NCI-H1436 (cell line): ENCODE results near the gene TMEM208.

ENCODE experiments used
- DNase-seq: peaks from one replicate; lab custom pipeline; 2025; lab: John Stamatoyannopoulos, UW

Gene TMEM208

DNA sequence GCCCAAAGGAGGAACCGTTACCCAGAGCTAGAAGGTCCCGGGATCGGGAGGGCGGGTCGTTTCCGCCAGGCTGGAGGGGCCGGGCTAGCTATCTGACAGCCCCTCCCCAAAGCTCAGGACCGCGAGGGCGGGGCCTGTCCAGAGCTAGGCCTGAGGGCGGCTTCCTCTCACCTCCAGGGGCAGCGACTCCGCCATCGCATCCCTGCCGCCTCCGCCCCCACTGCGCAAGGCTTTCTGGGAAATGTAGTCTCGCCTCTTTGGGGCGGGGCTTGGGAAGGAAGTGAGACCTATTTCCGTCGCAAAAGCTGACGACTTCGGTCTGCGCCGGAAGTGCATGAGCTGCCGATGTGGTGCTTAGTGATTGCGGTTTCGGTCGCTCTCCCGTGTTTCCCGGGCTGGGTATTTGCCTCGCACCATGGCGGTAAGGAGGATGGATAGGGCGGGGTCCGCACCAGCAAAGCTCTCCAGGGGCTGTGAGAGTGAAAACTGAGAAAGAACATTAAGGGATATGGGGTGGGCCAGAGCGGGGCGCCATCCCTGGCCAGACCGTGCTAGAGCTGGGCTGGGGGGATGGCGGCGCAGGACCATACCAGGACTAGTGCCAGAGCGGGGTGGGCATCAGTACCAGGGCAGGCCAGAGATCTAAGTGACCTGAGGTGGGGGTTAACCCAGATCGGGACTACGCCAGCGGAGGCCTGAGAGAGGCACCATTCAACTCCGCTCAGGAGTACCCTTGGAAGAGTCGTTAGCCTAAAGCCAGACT, at the start of gene TMEM208:
Gene TMEM208 (plus strand): TSS at position 327 of the 763 bp plus-strand sequence. CDS start 89 bp downstream, at position 416.
- DNase-seq: peak; percentile 97

- DNase-seq: peak; percentile 83
Observed at GRCh38 chr16:67177743-67178699, 48.9 kb upstream of the TMEM208 start.

- no peak for DNase-seq
Observed at GRCh38 chr16:67179421-67180080, 47.4 kb upstream of the TMEM208 start.

GRCh38 chr16:67180166-67180565, 46.8 kb upstream of the TMEM208 start:
- no peak for DNase-seq

- no peak for DNase-seq
Observed at GRCh38 chr16:67181346-67181745, 45.6 kb upstream of the TMEM208 start.

GRCh38 chr16:67182288-67182687, 44.6 kb upstream of the TMEM208 start:
- no peak for DNase-seq

GRCh38 chr16:67183284-67183626, 43.7 kb upstream of the TMEM208 start:
- DNase-seq: no peak

DNA sequence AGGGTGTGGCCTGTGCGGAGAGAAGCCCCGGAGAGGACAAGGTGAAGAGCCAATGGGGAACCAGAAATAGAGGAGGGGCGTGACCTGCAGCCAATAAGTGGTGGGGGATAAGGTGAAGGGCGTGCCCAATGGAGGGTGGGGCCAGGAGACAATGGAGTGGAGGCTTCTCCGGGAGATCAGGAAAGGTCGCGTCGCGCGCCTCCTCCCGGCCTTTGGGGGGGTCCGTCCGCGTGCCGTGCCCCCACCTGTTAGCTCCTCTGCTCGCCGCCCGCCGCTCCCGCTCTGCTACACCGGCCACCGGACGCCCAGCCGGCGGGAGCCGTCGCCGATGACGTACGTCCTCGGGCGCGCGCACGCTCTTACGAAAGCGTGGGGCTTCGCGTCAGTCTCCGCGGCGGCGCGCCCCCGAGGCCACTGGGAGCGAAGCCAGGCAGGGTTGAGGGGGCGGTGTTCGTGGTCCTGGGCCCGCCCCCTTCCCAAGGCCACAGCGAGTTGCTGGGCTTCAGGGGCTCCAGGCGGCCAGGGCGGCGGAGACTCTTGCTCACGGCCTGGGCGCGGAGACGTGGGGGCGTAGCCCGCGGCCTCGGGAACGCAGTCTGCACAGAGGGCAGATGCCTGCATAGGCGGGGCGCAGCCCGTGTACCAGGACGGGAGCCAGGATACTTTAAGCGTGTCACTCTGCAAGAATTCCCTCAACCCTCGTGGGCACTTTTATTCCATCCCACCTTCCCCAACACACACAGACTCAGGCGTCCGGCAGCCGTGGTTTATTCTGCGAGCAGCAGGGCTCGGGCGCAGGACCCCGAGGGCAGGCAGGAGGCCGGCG, 43.1 kb upstream of the TMEM208 start, which contains the start of gene MATCAP1:
Gene MATCAP1 (minus strand): TSS at position 337 of the 826 bp plus-strand sequence. CDS start 3,353 bp downstream, outside the sequence.
- peak; percentile 97 for DNase-seq

GRCh38 chr16:67184453-67184994, 42.4 kb upstream of the TMEM208 start:
- DNase-seq: no peak

GRCh38 chr16:67184995-67185650, 41.8 kb upstream of the TMEM208 start:
- peak; percentile 63 for DNase-seq

DNA sequence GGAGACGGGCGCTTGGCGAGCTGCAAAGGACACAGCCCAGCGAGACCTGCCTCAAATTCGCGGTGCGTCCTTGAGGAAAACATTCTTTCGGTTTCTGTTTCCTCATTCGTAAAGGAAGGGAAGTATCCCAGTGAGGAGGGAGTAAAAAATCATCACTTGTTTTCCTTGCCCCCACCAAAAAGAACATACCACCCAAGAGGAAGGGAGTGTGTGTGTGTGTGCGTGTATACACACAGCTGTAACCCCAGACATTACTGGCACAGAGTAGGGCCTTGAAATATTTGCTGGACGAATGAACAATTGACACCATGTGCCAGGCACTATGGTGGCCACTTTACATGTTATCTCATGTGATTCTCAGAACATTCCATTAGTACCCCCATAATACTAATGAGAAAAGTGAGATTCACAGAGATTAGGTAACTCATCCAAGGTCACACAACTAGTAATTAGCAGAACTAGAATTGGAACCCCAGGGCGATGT, 41.2 kb upstream of the TMEM208 start:
- no peak for DNase-seq

GRCh38 chr16:67186550-67186950, 40.4 kb upstream of the TMEM208 start:
- DNase-seq: no peak

DNA sequence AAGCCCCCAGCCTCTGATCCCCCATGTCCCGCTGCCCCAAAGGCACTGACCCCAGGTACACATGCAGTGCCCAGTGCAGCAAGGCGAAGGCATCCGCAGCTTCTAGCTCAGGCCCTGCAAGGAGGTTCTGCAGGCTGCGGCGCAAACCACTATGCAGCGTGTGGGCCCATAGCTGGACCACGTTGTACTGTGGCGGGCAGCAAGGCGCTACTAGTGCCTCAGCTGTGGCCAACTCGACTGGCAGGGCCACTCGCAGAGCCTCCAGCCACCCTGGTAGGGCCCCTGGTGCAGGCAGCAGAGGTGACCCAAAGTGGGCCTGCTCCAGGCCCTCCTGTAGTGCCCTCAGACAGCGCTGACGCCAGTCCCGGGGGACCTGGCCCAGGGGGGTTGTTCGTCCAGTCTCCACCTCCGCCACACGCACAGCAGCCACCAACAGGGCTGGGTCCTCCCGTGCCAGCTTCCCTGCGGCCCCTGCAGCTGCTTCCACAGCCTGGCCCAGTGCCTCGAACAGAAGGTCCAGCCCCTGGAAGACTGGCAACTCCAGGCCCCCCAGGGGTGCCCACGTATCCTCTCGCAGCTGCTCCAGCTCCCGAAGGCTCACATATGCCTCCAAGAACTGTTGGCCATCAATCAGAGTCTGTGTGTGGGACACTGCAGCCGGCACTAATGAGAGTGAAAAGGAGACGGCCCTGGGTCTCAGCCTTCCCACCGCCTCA, 39.6 kb upstream of the TMEM208 start:
- no peak for DNase-seq

DNA sequence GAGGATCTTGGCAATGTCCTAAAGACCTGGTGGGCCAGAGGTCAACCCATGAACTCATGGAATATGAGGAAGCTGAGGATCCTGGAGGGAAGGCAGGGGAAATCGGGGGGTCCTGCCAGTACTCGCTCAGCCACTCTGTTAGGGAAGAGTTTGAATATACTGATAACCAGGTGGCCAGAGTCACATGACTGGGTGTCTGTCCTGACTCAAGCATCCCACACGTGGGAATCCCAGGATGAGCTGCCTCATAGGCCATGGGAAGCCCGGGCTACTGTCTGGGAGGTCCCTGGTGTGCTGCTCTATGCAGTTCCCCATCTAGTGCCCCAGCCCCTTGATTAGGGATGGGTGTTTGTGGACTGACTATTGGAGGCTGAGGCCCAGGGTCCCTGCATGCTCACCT, 38.6 kb upstream of the TMEM208 start:
- no peak for DNase-seq

DNA sequence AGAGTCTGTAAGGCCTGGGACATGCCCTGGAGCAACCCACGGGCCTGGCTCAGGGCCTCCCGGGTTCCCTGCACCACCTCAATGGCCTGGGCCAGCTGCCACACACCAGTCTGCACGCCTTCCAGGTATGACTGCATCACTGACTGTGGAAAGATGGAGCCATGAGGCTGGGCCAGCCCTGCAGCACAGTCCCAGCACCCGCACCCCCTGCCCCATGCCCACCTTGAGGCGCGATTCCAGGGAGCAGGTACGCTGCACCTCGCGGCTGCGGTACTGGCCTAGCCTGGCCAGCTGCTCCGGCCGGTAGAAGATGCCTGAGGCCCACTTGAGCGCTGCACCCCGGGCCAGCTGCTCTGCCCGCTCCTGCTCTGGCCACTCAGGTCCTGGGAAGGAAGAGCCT, 38.1 kb upstream of the TMEM208 start:
- no peak for DNase-seq

- DNase-seq: no peak
Observed at GRCh38 chr16:67190041-67190440, 36.9 kb upstream of the TMEM208 start, which contains the start of gene EXOC3L1. Gene EXOC3L1, minus strand, starts transcription at chr16:67190136. Its CDS starts 460 bp downstream, at chr16:67189676.

DNA sequence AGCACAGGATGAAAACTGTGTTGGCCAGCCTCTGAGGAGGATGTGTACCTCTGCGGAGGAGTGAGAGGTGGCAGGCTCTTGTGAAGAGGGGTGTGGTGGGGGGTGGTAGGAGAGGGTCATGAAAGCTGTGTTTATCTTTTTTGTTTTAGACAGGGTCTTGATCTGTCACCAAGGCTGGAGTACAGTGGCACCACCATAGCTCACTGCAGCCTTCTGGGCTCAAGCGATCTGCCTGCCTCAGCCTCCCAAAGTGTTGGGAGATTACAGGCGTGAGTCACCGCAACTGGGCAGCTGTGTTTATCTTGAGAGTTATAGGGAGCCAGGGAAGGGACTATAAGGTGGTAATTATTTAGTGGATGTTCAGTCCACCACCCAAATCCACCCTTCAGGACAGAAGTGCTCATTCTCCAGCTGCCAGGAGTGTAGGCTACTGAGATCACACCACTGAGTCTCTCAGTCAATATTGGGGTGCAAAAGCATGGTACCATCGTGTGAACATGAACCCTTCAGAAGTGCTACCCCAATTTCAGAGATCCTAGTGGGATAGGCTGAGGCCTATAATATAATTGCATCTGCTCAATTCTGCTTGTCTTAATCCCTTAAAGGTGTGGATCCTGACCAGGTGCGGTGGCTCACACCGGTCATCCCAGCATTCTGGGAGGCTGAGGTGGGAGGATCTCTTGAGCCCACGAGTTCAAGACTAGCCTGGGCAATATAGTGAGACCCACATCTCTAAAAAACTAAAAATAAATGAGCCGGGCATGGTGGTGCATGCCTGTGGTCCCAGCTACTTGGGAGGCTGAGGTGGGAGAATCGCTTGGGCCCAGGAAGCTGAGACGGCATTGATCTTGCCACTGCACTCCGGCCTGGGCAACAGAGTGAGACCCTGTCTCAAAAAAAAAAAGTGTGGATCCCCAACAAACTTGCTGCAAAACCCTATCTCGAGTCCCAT, 36.2 kb upstream of the TMEM208 start:
- DNase-seq: no peak

GRCh38 chr16:67191411-67191994, 35.4 kb upstream of the TMEM208 start:
- DNase-seq: no peak
